Uterus (tissue), 2 donors: ENCODE results near the gene BPIFB6.

Experiments
- POLR2A ChIP-seq, 2 donors: fragments of 450-650 bp; IDR thresholded peaks; one replicate each; pipeline ENCODE4 v1.6.1; 2016; ENCODE audit warnings: antibody characterized with exemption in 2 of 2, mild to moderate bottlenecking in 1 of 2, moderate library complexity in 1 of 2
- TF ChIP-seq, protein P1 (sequence below), 4 experiments: fragments of 200-600 bp in 2 of 4; fragments of 450-650 bp in 2 of 4; sonication (generic) in 2 of 4; IDR thresholded peaks; one replicate each; pipeline ENCODE4 v1.5.1; 2016 to 2019; ENCODE audit warnings: antibody characterized with exemption in 4 of 4, mild to moderate bottlenecking in 2 of 4, moderate library complexity in 1 of 4

DNA sequence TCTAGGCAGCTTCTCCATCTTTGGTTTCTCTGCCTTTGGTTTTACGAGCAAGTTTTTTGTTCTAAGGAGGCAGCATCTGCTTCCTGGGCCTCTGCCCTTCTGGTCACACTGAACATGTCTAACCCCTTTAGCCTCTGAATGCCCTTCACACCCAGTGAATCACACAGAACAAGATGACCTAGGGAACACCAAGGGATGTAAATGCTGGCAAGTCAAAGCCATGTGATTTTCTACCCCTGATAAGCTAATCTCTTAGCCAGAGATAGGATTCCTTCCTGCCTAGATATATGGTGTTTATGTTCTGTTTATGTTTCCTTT is 7.2 kb upstream of the BPIFB6 start:
- TF ChIP-seq, protein P1, sequence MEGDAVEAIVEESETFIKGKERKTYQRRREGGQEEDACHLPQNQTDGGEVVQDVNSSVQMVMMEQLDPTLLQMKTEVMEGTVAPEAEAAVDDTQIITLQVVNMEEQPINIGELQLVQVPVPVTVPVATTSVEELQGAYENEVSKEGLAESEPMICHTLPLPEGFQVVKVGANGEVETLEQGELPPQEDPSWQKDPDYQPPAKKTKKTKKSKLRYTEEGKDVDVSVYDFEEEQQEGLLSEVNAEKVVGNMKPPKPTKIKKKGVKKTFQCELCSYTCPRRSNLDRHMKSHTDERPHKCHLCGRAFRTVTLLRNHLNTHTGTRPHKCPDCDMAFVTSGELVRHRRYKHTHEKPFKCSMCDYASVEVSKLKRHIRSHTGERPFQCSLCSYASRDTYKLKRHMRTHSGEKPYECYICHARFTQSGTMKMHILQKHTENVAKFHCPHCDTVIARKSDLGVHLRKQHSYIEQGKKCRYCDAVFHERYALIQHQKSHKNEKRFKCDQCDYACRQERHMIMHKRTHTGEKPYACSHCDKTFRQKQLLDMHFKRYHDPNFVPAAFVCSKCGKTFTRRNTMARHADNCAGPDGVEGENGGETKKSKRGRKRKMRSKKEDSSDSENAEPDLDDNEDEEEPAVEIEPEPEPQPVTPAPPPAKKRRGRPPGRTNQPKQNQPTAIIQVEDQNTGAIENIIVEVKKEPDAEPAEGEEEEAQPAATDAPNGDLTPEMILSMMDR (IDR thresholded peaks at IDR 0.05): no peak
- no peak for TF ChIP-seq POLR2A (IDR thresholded peaks at IDR 0.05)
